K562 (cell line): ENCODE data around the gene AOC3. TPM values are rescaled to one million over a fixed set of nuclear protein-coding genes. Genes with fewer than 3 reads are reported as not detected.

Experiments
- ATAC-seq: fragments of 200-7000 bp; cut with Tn5 transposase; 3 replicates; pipeline ENCODE4 v1.9.1; 2020; ENCODE audit warnings: moderate library complexity
- BruUV-seq: library from RNA; stranded (reverse); fragments of 400-500 nt; replicated peaks from 2 replicates; lab custom pipeline; 2021; lab: Mats Ljungman, UMichigan
- CTCF ChIA-PET: fragments of 300-600 bp; formaldehyde crosslinking; extraction: SDS; loops from one replicate; lab custom pipeline; 2021; ENCODE audit warnings: low intra/inter-chr PET ratio; lab: Yijun Ruan, JAX
- POLR2A ChIA-PET: fragments of 300-600, 350-650 bp; sonication (Branson Sonifier 250); formaldehyde crosslinking; extraction: SDS; loops from one replicate; lab custom pipeline; 2021; ENCODE audit warnings: antibody characterized with exemption, inconsistent platforms; lab: Yijun Ruan, JAX
- DNase-seq, 4 experiments: peaks; one replicate each; pipeline versions ENCODE4 v3.0.0 to v3.0.0-alpha.2; 2011 to 2018; ENCODE audit warnings: low spot score in 3 of 4, mixed read lengths in 3 of 4; ENCODE audit errors: extremely low read depth in 1 of 4
- FAIRE-seq: peaks from 2 replicates; lab custom pipeline; 2011; peaks lifted over from hg19 to GRCh38; lab: Jason Lieb, UNC
- H2AFZ ChIP-seq: 2 replicates; pipeline ENCODE4 v1.6.0; 2011; ENCODE audit warnings: low read depth, low read length, control low read depth, inconsistent platforms
- H3K27ac ChIP-seq: fragments of 200-600 bp; 3 replicates; pipeline ENCODE4 v1.8.0; 2011; ENCODE audit warnings: low read depth, mild to moderate bottlenecking, control low read depth, inconsistent platforms, low read length, moderate library complexity, mixed read lengths; ENCODE audit errors: extremely low read depth
- H3K27me3 ChIP-seq, 2 experiments: fragments of 300-600 bp in 1 of 2; 2 replicates in 1 of 2; 3 replicates in 1 of 2; pipeline versions ENCODE4 v1.6.0 to v1.8.0; 2011; ENCODE audit warnings: inconsistent platforms in 2 of 2, low read length in 2 of 2, mild to moderate bottlenecking in 1 of 2, mixed read lengths in 1 of 2, moderate library complexity in 1 of 2; ENCODE audit not compliant: control insufficient read depth in 2 of 2, insufficient read depth in 2 of 2
- H3K36me3 ChIP-seq: fragments of 300-600 bp; 3 replicates; pipeline ENCODE4 v1.8.0; 2011; ENCODE audit warnings: mild to moderate bottlenecking, low read length, inconsistent platforms; ENCODE audit not compliant: control insufficient read depth, insufficient read depth
- H3K4me1 ChIP-seq, 2 experiments: fragments of 200-600 bp in 1 of 2; replicated peaks in 1 of 2; 2 replicates in 1 of 2; 3 replicates in 1 of 2; pipeline versions ENCODE4 v1.5.1 to v1.8.0; 2011; ENCODE audit warnings: inconsistent platforms in 2 of 2, low read length in 2 of 2, mild to moderate bottlenecking in 1 of 2, mixed read lengths in 1 of 2, moderate library complexity in 1 of 2; ENCODE audit not compliant: control insufficient read depth in 2 of 2, insufficient read depth in 2 of 2
- H3K4me2 ChIP-seq: 2 replicates; pipeline ENCODE4 v1.6.1; 2011; ENCODE audit warnings: low read length, control low read depth, inconsistent platforms, mixed read lengths; ENCODE audit not compliant: insufficient read depth
- H3K4me3 ChIP-seq: fragments of 200-600 bp; sonication (generic), shearing (Covaris generic); 2 replicates; pipeline ENCODE4 v1.5.1; 2016; ENCODE audit warnings: control low read depth, inconsistent platforms
- H3K79me2 ChIP-seq: fragments of 200-600 bp; 3 replicates; pipeline ENCODE4 v1.8.0; 2011; ENCODE audit warnings: low read length, inconsistent platforms; ENCODE audit not compliant: control insufficient read depth, insufficient read depth
- H3K9ac ChIP-seq, 2 experiments: 2 replicates each; pipeline versions ENCODE4 v1.6.0 to v1.6.1; 2011; ENCODE audit warnings: low read depth in 2 of 2, low read length in 2 of 2, control low read depth in 1 of 2, inconsistent platforms in 1 of 2, mild to moderate bottlenecking in 1 of 2, mixed read lengths in 1 of 2; ENCODE audit not compliant: insufficient read depth in 1 of 2
- H3K9me1 ChIP-seq: one replicate; pipeline ENCODE4 v1.6.0; 2011; ENCODE audit warnings: inconsistent platforms, mild to moderate bottlenecking, low read length, moderate library complexity; ENCODE audit not compliant: control insufficient read depth, insufficient read depth
- H3K9me3 ChIP-seq: replicated peaks from 2 replicates; pipeline ENCODE4 v1.5.1; 2011; ENCODE audit warnings: low read depth, low read length, inconsistent platforms; ENCODE audit not compliant: control insufficient read depth, insufficient read depth
- H4K20me1 ChIP-seq: replicated peaks from 2 replicates; pipeline ENCODE4 v1.6.1; 2011; ENCODE audit warnings: low read length, inconsistent platforms, mixed read lengths; ENCODE audit not compliant: control insufficient read depth, insufficient read depth
- BHLHE40 ChIP-seq: IDR thresholded peaks from 2 replicates; pipeline ENCODE4 v1.6.1; 2011; ENCODE audit warnings: low read length, improper control_type of control experiment
- CHD1 ChIP-seq: fragments of 200-600 bp; sonication (generic); IDR thresholded peaks from one replicate; pipeline ENCODE4 v1.6.1; 2012; ENCODE audit warnings: mild to moderate bottlenecking, moderate library complexity, low read length, inconsistent platforms
- GATA2 ChIP-seq: sonication (generic); formaldehyde crosslinking; IDR thresholded peaks from 2 replicates; pipeline ENCODE4 v1.4.0; 2020; ENCODE audit warnings: mild to moderate bottlenecking, missing genetic modification reagents
- MAFK ChIP-seq: IDR thresholded peaks from 2 replicates; pipeline ENCODE4 v1.6.1; 2011; ENCODE audit warnings: low read length, improper control_type of control experiment
- MEIS2 ChIP-seq: fragments of 450-650 bp; IDR thresholded peaks from 2 replicates; pipeline ENCODE4 v1.6.1; 2014; ENCODE audit warnings: mild to moderate bottlenecking; ENCODE audit not compliant: partially characterized antibody
- POLR2AphosphoS2 ChIP-seq: IDR thresholded peaks from 2 replicates; pipeline ENCODE4 v1.6.1; 2012; ENCODE audit warnings: low read length, improper control_type of control experiment
- RUNX1 ChIP-seq: sonication (generic); IDR thresholded peaks from 2 replicates; pipeline ENCODE4 v1.6.1; 2016; ENCODE audit warnings: antibody characterized with exemption, low read depth
- STAG1 ChIP-seq: sonication (generic); formaldehyde crosslinking; IDR thresholded peaks from 2 replicates; pipeline ENCODE4 v1.5.0; 2020; ENCODE audit warnings: missing genetic modification reagents, borderline replicate concordance
- ZNF165 ChIP-seq: fragments of 250-450 bp; sonication (Bioruptor Pico); IDR thresholded peaks from 2 replicates; pipeline ENCODE4 v1.4.0; 2020; ENCODE audit warnings: borderline replicate concordance
- ZNF184 ChIP-seq: sonication (generic); formaldehyde crosslinking; IDR thresholded peaks from 2 replicates; pipeline ENCODE4 v1.5.0; 2020; ENCODE audit warnings: missing genetic modification reagents
- ZNF41 ChIP-seq: fragments of 250-450 bp; sonication (Bioruptor Pico); conservative IDR thresholded peaks from 2 replicates; pipeline ENCODE4 v1.4.0; 2020; ENCODE audit warnings: mild to moderate bottlenecking
- WGBS: fragments of 100-300 bp; shearing (Covaris generic); methylation state at CpG from one replicate; pipeline ENCODE4 v1.1.6; 2016; ENCODE audit warnings: low coverage, mixed read lengths; ENCODE audit not compliant: insufficient coverage; ENCODE audit errors: missing lambda C conversion rate; 5-methylcytosine and 5-hydroxymethylcytosine counted together
- in situ Hi-C: fragments of 300-500 bp; cut with MboI; formaldehyde crosslinking; loops from 4 replicates; pipeline ENCODE4 v1.15.0; 2018; ENCODE audit warnings: inconsistent platforms, mixed read lengths
- intact Hi-C: fragments of 100-400 bp; cut with micrococcal nuclease; formaldehyde crosslinking; loops from 2 replicates; pipeline ENCODE4 v1.14.2; 2022
- polyA plus RNA-seq, 8 experiments: library from polyadenylated mRNA; depleted of rRNA in 4 of 8; stranded (reverse) in 5 of 8; unstranded in 3 of 8; fragments of >200 nt; fragmentation: Nextera tagmentation in 2 of 8; fragmentation: Illumina TruSeq in 1 of 8; extraction: Ambion mirVana in 2 of 8; extraction: Trizol in 1 of 8; gene quantifications; 2 replicates each; pipeline versions ENCODE4 v1.2.1 to v1.2.3, GENCODE V29; 2011 to 2014; ENCODE audit warnings: inconsistent platforms in 1 of 8, missing spikeins in 1 of 8
- total RNA-seq, 7 experiments: library from RNA; depleted of rRNA in 6 of 7; stranded (reverse); fragments of >200 nt in 6 of 7; fragmentation: Illumina TruSeq in 2 of 7; extraction: Trizol in 2 of 7; gene quantifications; 2 replicates each; pipeline versions ENCODE4 v1.2.1 to v1.2.3, GENCODE V29; 2011 to 2021; ENCODE audit warnings: low replicate concordance in 1 of 7
- TF ChIP-seq, protein P1 (sequence below): fragments of 250-450 bp; sonication (Bioruptor Pico); IDR thresholded peaks from 2 replicates; pipeline ENCODE4 v1.8.0; 2021; ENCODE audit warnings: moderate library complexity, mild to moderate bottlenecking, inconsistent platforms

AOC3 gene
- total and polyA plus RNA-seq, 9 of the 15 experiments (the other 6 are each of a cell fraction or from before 2014, with no cell fraction given), result 0.09 to 0.42 (median 0.22) TPM; not detected in 3

DNA sequence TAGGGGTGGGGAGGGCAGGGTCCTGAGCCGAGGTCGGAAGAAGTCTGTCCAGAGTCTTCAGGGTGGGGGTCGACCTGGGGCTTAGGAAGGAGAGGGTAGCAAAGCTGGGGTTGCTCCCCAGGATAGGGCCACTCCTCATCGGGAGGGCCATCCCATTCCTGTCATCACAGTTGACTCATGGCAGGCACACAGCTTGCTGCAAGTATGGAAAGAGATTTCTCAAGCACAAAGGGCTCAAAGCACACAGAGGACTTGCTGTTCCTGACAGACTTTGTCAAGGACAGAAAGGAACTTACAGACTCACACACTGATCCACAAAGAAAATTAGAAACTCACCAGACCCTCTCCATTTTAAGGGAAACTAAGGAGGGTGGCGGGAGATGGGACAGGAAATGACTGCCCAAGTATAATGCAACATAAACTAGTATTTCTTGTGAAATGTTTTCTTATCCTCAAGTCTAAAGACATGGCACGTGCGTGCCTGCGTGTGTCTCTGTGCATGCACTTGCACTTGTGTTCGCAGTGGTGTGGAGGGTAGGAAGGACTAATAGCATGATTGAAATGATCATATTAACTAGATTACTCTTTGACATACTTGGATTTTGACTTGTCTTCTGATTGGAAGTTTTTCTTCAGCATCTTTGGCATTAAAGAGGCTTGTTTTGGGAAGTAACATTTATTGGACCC is 4.3 kb upstream of the AOC3 start:
- Histone ChIP-seq H3K4me2 (no peak overlapping the region), H3K27me3 (no peaks in the 10 kb centered on the region), H4K20me1 (0 out of 2 replicates have a peak, but pooled peaks cover 2% of the 10 kb centered on the region), H3K4me1 (peaks cover 3 to 10% of the 10 kb centered on the region in 2 experiments; a peak in 3 of 5 replicates), H3K4me3 (no peak overlapping the region), H3K79me2 (no peaks in the 10 kb centered on the region; the same call in 2 of the 3 replicates), H3K27ac (no peak overlapping the region), H3K9me1 (no peaks in the 10 kb centered on the region), H3K9ac (no peak overlapping the region), H3K9me3 (no peaks in the 10 kb centered on the region), H3K36me3 (peaks cover 41% of the 10 kb centered on the region), H2AFZ (no peak overlapping the region)
- no TSS peak for BruUV-seq
- CTCF ChIA-PET, result interaction anchor here (1.1 to 4.7 kb wide), 2 partner anchors 87 to 91 kb away, joined by 3 to 37 read pairs; no protein-coding TSS in a partner anchor
- DNase-seq (peak in 1 of 4 experiments; percentile 18), FAIRE-seq (peak; percentile 29), ATAC-seq (no peak)
- in situ Hi-C loops (no loop called here), intact Hi-C loops (no loop called here)
- TF ChIP-seq BHLHE40 (0 out of 2 replicates have a peak, but pooled peaks have one; percentile 25), POLR2AphosphoS2 (peak; percentile 62; the same call in 1 of the 2 replicates), CHD1 (no peak)
- 44% methylated on average over 9 of the region's 9 CpGs for WGBS
- POLR2A ChIA-PET, result interaction anchor here (1.1 to 1.8 kb wide), 5 partner anchors 9 to 151 kb away, joined by 4 to 8 read pairs (median 5); partner anchors contain the start of gene RPL27

DNA sequence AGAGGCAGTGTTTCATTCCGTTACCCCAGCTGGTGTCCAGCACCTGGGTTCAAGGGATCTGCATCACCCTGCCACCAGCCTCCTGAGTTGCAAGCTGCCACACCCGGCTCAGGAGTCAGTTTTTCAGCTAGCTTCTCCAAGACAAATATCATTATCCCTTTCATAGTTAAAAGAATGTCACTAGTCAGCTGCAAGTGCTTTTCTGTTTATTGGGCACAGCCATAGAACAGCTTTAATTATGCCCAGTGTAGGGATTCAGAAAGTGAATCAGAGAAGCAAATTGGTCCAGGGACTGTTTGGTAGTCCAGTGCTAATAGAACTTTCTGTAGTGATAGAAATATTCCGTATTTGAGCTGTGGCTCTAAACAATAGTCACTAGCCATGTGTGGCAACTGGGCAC is 2.9 kb upstream of the AOC3 start:
- Histone ChIP-seq H3K4me2 (no peak overlapping the region), H3K36me3 (peaks cover 28% of the 10 kb centered on the region), H3K4me3 (no peak overlapping the region), H3K9me3 (no peaks in the 10 kb centered on the region), H4K20me1 (0 out of 2 replicates have a peak, but pooled peaks cover 2% of the 10 kb centered on the region), H3K9me1 (no peaks in the 10 kb centered on the region), H3K9ac (no peak overlapping the region), H3K27ac (no peak overlapping the region), H2AFZ (no peak overlapping the region), H3K79me2 (no peaks in the 10 kb centered on the region; the same call in 2 of the 3 replicates), H3K4me1 (peaks cover 3 to 10% of the 10 kb centered on the region in 2 experiments; a peak in 3 of 5 replicates), H3K27me3 (no peaks in the 10 kb centered on the region)
- 42% methylated on average over 3 of the region's 3 CpGs for WGBS
- POLR2A ChIA-PET, result interaction anchor here (0.6 to 1.6 kb wide), 8 partner anchors 12 to 164 kb away, joined by 3 to 8 read pairs (median 3); partner anchors contain the start of gene RPL27
- FAIRE-seq (no peak), ATAC-seq (no peak), DNase-seq (no peak)
- intact Hi-C loops (no loop called here), in situ Hi-C loops (no loop called here)
- CTCF ChIA-PET, result no interaction called here
- BruUV-seq, result no TSS peak
- TF ChIP-seq MEIS2, result no peak
- no peak for TF ChIP-seq GATA2 (CRISPR knock-in tag)
- TF ChIP-seq ZNF165 (CRISPR knock-in tag), result no peak
- no peak for TF ChIP-seq RUNX1
- no peak for TF ChIP-seq ZNF184
- no peak for TF ChIP-seq ZNF41 (CRISPR knock-in tag)
- TF ChIP-seq, protein P1, sequence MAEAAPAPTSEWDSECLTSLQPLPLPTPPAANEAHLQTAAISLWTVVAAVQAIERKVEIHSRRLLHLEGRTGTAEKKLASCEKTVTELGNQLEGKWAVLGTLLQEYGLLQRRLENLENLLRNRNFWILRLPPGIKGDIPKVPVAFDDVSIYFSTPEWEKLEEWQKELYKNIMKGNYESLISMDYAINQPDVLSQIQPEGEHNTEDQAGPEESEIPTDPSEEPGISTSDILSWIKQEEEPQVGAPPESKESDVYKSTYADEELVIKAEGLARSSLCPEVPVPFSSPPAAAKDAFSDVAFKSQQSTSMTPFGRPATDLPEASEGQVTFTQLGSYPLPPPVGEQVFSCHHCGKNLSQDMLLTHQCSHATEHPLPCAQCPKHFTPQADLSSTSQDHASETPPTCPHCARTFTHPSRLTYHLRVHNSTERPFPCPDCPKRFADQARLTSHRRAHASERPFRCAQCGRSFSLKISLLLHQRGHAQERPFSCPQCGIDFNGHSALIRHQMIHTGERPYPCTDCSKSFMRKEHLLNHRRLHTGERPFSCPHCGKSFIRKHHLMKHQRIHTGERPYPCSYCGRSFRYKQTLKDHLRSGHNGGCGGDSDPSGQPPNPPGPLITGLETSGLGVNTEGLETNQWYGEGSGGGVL (CRISPR knock-in tag), result no peak
- TF ChIP-seq MAFK, result no peak
- no peak for TF ChIP-seq STAG1
- TF ChIP-seq, all 486 proteins: peak for 0
